CD4-positive, alpha-beta T cell treated with Interleukin-2 at 100 ng/mL for 4 hours (primary cell): Measurements from ENCODE around the gene TMEM170A.
"Not testable (repeated sequence)": the region's sequence is repeated elsewhere in the genome, so short reads cannot be mapped to it uniquely, and the experiment has no call there.

Experiments used
- DNase-seq: peaks from one replicate; pipeline ENCODE4 v3.0.0-alpha.2; 2020; ENCODE audit warnings: low spot score

TMEM170A gene

DNA sequence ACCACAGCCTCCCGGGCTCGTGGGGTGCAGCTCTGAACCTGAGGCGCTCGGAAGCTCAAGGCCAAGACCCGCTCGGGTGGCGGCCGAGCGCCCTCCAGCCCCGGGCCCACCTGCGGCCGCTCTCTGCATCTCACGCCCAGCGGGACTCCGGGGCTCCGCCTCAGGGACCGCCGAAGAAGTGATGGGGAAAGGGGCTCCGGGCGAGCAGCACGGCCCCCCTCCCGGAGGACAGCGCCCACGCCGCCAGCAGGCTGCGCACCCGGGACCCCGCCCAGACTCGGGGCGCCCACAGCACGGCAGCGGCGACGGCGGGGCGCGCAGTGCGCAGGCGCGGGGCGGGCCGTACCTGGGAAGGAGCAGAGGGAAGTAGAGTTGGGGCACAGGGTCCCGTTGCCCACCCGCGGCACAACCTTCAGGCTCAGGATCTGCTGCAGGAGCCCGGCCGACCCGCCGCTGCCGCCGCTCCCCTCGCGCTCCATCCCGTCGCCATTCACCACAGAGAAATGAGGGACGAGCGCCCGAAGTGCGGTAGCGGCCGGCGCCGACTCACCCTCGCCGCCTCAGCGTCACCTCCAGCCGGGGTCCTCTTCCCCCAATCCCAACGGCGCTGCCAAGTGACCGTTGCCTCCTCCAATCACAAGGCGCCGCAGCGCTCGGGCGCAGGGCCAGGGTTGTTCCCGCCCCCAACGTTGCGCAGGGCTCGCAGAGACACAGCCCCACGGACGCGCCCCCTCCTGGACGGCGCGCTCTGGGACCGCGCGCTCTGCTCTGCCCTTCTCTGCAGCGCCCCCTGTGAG lies at the start of gene TMEM170A:
Gene TMEM170A (minus strand): TSS at position 568 of the 797 bp plus-strand sequence. CDS start 89 bp downstream, at position 479.
- peak; percentile 99 for DNase-seq

DNA sequence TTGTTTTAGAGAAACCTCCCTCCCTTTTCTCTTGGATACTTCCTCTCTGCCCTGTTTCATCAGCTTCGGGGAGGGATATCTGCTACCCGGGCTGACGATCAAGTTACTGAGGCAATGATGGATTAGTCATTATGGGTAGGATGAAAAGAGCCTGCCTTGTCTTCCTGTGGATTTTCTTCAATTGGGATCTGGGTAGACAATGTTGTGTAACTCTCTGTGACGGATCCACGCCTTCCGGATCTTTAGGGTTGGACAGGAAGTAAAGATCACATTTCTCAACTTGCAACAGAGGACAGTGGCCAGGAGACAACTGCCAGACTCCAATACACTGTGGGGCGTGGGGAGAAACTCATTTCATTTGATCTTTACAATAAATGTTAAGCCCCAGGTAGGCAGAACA lies 42.1 kb upstream of the TMEM170A start:
- no peak for DNase-seq

GRCh38 chr16:75506107-75506506 lies 41.6 kb upstream of the TMEM170A start:
- DNase-seq: no peak

- DNase-seq: no peak
These were observed 39.3 kb upstream of the TMEM170A start for GRCh38 chr16:75503801-75504200.

- no peak for DNase-seq
These were observed 38.6 kb upstream of the TMEM170A start for GRCh38 chr16:75502916-75503605.

GRCh38 chr16:75501820-75502219 lies 37.3 kb upstream of the TMEM170A start:
- DNase-seq: not testable (repeated sequence)

GRCh38 chr16:75501359-75501758 lies 36.9 kb upstream of the TMEM170A start:
- no peak for DNase-seq

DNA sequence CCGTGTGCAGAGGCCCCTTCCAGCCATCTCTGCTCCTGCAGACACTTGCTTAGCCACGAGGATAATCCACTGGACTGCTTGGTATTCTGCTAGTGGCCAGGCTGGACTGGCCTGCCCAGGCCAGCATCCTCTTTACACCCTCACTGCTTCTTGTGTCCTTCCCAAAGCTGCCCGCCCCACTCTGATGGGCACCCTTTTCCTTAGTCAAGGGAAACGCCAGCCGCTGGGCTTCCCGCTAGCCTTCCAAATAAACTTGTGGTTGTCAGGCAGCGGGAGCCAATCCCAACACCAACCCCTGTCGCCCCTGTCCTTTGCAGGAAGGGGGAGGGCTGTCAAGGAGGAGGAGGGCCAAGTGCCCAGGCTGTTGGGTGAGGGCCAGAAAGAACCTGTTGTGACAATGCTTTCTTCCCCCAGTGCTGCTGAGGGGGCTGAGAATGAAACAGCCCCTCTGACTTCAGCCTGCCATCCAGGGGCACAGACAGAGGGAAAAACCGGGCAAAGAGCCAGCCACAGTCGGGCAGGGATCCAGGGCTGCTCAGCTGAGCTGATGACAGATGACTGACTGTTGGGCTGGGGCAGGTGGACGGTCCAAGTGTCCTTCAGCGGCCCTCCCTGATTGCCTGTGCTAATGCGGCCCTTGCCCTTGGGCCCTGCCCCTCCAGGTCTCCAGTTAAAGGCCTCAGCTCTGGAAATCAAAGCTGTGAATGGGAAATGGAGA lies 34.3 kb upstream of the TMEM170A start:
- DNase-seq: not testable (repeated sequence)

DNA sequence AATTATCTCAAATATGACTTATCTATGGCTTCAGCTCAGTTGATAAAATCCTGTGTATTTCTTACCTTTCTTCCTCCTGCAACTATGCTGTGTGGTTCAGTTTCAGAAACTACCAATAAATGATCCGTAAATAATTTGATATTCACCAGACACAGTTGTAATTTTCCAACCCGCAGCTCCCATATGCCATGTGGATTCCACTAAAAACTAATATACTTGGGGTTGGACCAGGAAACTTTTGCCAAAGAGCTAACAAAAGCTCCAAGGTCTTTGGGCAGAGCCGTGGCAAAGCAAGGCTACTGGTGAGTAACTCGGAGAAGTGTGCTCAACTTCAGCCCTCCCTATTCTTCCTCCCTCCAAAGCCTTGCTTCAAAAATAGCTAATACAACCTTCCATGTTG lies 33.1 kb upstream of the TMEM170A start:
- no peak for DNase-seq

GRCh38 chr16:75495076-75495674 lies 30.7 kb upstream of the TMEM170A start, which contains the start of gene CHST6:
Gene CHST6, minus strand, starts transcription at chr16:75495441. Its CDS starts 15,613 bp downstream, at chr16:75479828.
- no peak for DNase-seq

DNA sequence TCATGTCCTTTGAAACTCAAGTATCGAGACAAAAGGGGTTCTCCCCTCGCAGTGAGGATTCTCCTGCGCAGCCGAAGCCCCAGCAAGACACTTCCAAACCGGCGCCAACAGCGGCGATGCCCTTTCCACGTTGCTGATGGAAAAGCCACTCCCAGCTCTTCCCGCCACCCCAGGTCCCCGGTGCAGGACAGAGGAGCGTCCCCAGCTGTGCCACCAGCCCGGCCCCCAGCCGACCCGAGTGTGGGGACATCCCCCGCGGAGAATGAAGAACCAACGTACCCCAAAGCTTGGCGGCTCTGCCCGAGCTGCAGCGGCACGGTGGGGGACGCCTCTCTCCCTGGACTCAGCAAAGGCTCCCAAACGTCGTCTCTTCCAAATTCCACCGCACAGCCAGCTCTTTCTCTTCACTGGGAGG lies 30.2 kb upstream of the TMEM170A start:
- DNase-seq: no peak

DNA sequence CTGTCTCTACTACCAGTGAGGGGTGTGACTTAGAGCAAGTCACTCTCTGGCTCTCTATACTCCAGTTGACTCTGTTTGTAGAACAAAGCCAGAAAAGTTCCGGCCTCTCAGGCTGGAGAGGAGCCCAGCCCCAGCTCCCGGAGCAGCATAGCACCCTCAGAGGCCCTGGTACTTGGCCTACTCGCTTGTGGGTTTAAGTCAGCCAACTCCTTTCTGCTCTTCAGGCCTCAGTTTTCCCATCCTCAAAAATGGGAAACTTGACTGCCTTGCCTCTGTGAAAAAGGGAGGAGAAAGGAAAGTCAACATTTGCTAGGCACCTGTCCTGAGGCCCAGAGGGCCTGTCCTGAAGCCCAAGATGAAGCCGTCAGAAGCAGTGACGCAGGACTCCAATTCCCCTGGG lies 29.7 kb upstream of the TMEM170A start:
- DNase-seq: no peak

DNA sequence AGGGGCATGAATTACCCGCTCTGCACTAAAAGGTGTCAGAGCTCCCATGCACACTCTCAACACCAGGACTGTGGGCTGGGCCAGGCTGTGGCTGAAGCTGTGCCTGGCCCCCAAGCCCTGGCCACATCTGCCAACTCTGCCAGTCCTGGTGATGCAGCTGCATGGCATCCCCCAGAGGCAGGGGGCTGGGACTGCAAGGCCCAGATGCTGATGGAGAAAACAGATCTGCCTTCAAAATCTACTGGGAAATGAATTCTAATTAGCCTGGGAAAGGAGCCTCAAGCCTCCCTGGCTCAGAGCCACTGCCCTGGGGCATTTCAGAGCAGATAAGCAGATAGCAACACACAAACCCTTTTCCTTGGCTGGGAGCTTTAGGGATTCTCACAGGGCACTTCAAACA lies 27.4 kb upstream of the TMEM170A start:
- DNase-seq: no peak

- DNase-seq: no peak
These were observed 23.8 kb upstream of the TMEM170A start for GRCh38 chr16:75488322-75488721.

DNA sequence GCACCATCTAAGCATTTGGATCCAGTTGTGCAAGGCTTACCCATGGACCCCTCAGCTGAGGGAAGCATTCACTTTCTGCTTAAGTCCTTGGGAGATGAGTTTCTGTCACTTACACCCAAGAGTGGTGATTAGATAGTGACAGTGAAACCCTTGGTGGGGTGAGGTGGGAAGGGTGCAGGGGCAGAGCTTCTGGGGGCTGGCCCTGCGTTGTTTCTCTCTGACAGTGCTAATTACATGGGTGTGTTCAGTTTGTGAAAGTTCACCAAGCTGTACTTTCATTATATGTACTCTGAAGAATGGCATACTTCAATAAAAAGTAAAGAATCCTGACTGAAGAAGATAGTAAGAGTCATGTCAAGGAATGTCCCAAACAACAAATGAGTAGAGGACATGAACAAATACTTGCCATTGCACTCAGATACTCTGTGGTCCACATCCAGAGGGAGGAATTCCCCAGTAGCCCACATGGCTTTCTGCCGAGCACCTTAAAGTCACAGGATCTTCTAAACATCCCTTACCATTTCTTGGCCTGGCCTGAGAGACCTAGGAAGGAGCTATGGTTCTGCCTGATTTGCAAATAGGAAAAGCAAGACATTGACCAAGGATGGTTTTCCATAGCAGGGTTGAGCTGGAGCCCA lies 22.3 kb upstream of the TMEM170A start:
- DNase-seq: no peak

DNA sequence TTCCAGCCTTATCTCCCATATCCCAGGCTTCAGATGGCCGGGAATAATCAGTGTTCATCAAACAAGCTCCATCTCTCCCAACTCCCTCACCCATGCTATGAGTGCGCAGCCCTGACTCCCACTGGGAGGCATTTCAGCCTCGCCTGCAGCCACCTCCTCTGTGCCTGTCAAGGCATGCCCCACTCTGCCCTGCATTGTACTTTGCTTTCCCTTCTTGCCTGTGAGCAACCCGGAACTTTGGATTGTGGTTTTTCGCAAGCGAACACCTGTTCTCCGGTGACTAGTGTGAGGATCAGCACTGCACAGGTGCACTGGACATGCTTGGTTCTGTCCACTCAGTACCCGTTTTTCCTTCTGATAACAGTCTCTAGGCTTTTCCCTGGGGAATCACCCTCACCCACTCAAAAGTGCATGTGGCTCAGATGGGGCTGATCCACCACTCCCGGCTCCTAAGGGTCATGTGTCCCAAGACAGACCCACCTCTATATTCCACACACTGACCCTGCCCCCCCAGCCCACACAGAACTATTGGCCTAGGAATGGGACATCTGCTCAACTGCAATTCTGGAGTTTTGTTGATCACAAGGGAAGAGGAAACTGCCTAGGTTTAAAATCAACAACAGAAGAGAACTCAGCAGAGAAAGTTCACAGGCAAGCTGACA lies 21.7 kb upstream of the TMEM170A start:
- DNase-seq: no peak

GRCh38 chr16:75485230-75486013 lies 20.9 kb upstream of the TMEM170A start:
- no peak for DNase-seq

DNA sequence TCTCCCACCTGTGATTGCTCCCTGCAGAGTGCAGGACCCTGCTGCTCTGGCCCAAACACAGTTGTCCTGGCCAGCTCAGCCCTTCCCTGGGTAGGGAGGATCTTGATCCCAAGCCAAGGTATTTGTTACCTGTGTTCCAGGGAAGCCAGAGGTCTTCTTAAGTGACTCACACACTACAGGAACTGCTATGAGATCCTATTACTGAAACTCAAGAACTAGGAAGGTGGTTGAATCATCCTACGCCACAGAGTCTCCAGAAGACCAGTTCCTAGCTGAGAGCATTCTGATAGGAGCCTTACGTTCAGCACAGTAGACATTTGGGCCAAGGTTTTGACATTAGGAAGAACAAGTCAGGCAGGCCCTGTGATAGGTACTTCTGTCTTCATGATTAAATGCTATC lies 18.7 kb upstream of the TMEM170A start:
- DNase-seq: no peak

DNA sequence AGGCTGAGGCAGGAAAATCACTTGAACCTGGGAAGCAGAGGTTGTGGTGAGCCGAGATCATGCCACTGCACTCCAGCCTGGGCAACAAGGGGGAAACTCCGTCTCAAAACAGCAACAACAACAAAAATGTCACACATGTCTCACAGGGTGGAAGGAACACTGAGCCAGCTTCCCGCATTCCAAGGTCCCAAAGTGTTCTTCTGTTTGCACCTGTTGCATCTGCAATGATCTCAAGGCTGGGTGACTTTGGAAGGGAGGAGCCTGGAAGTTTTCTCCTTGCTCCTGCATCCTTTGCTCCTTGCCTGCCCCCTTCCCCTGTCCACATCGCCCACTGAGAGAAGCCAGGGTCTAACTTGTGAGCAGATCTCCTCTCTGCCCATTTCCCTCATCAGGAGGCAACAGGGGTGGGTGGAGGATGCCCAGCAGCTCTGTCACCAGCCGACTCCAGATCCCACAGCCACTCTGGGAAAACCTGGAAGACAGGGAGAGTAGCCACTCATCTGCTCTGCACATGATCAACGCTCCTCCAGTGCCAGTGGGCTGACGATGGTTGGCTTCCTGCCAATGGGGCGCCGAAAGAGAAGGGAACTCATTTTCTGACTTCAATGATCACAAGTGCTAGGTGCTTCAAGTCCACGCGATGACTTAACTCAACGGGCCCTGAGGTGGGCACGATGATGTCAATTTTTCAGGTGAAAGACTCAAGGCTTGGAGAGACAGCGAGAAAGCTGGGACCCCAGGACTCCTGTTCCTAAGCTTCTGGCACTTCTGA lies 18.1 kb upstream of the TMEM170A start:
- no peak for DNase-seq

DNA sequence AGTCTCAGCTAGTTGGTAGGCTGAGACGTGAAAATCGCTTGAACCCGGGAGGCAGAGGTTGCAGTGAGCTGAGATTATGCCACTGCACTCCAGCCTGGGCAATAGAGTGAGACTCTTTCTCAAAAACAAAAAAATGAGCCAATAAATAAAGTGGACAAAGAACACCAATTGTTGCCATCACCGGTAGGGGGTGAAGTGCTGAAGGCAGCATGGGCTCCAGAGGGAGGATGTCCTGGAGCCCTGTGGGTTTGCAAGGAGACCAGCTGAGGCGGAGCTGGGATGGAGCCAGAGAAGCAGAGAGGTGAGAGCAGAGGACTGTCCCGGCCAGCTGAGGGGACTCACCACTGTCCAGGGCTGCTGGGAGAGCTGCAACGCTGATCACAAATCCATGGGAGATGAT lies 17.0 kb upstream of the TMEM170A start:
- no peak for DNase-seq
